ENCODE data around the gene CHST7.
A peak's percentile ranks its signal among the peaks of the same experiment; 100 is the strongest.

CHST7 gene

GRCh38 chrX:46610070-46610658 lies 36.6 kb downstream of the CHST7 start:
- H3K4me3 ChIP-seq (ENCODE audit: low read depth in 1 of 2, low read length in 2 of 2) = no peak overlapping the region
- no peak for TF ChIP-seq CTCF (IDR thresholded peaks at IDR 0.05; ENCODE audit: borderline replicate concordance, extremely low read depth, low read length, poor library complexity, severe bottlenecking)
- TF ChIP-seq EZH2 (IDR thresholded peaks at IDR 0.05; ENCODE audit: borderline replicate concordance, low read depth, low read length, severe bottlenecking) = no peak
- peaks cover 11% of the 10 kb centered on the region for H3K4me1 ChIP-seq (ENCODE audit: insufficient read depth, low read length)
- H3K79me2 ChIP-seq (ENCODE audit: insufficient read depth, low read length) = no peaks in the 10 kb centered on the region
- H3K36me3 ChIP-seq (ENCODE audit: insufficient read depth, low read length) = no peaks in the 10 kb centered on the region
- H3K27ac ChIP-seq (ENCODE audit: low read length) = no peak overlapping the region
- H4K20me1 ChIP-seq (ENCODE audit: insufficient read depth, low read length) = no peaks in the 10 kb centered on the region
- DNase-seq = no peak
- ATAC-seq (ENCODE audit: insufficient read depth, low read depth) = no peak
- H3K9me3 ChIP-seq (ENCODE audit: insufficient read depth, low read length, severe bottlenecking) = no peaks in the 10 kb centered on the region
- H2AFZ ChIP-seq (ENCODE audit: low read depth, low read length) = no peak overlapping the region
- H3K27me3 ChIP-seq (ENCODE audit: insufficient read depth, low read length, poor library complexity) = no peaks in the 10 kb centered on the region
- no peak overlapping the region for H3K9ac ChIP-seq (ENCODE audit: low read depth, low read length)
- no peak overlapping the region for H3K4me2 ChIP-seq (ENCODE audit: insufficient read depth, low read length)

GRCh38 chrX:46611658-46612362 lies 38.2 kb downstream of the CHST7 start:
- DNase-seq (peak; percentile 67), ATAC-seq (ENCODE audit: insufficient read depth, low read depth) (peak; percentile 98)
- Histone ChIP-seq H3K4me1 (ENCODE audit: insufficient read depth, low read length) (peaks cover 11% of the 10 kb centered on the region), H3K36me3 (ENCODE audit: insufficient read depth, low read length) (no peaks in the 10 kb centered on the region), H4K20me1 (ENCODE audit: insufficient read depth, low read length) (no peaks in the 10 kb centered on the region), H3K9me3 (ENCODE audit: insufficient read depth, low read length, severe bottlenecking) (no peaks in the 10 kb centered on the region), H3K4me3 (ENCODE audit: low read depth in 1 of 2, low read length in 2 of 2) (no peak overlapping the region), H2AFZ (ENCODE audit: low read depth, low read length) (no peak overlapping the region), H3K27me3 (ENCODE audit: insufficient read depth, low read length, poor library complexity) (no peaks in the 10 kb centered on the region), H3K9ac (ENCODE audit: low read depth, low read length) (no peak overlapping the region), H3K27ac (ENCODE audit: low read length) (no peak overlapping the region), H3K4me2 (ENCODE audit: insufficient read depth, low read length) (no peak overlapping the region), H3K79me2 (ENCODE audit: insufficient read depth, low read length) (no peaks in the 10 kb centered on the region)
- TF ChIP-seq CTCF (IDR thresholded peaks at IDR 0.05; ENCODE audit: borderline replicate concordance, extremely low read depth, low read length, poor library complexity, severe bottlenecking) (no peak), EZH2 (IDR thresholded peaks at IDR 0.05; ENCODE audit: borderline replicate concordance, low read depth, low read length, severe bottlenecking) (no peak)

- H3K9ac ChIP-seq (ENCODE audit: low read depth, low read length) = no peak overlapping the region
- no peaks in the 10 kb centered on the region for H3K79me2 ChIP-seq (ENCODE audit: insufficient read depth, low read length)
- no peak for DNase-seq
- no peak overlapping the region for H3K27ac ChIP-seq (ENCODE audit: low read length)
- ATAC-seq (ENCODE audit: insufficient read depth, low read depth) = no peak
- no peak overlapping the region for H3K4me3 ChIP-seq (ENCODE audit: low read depth in 1 of 2, low read length in 2 of 2)
- no peak overlapping the region for H3K4me2 ChIP-seq (ENCODE audit: insufficient read depth, low read length)
- no peaks in the 10 kb centered on the region for H4K20me1 ChIP-seq (ENCODE audit: insufficient read depth, low read length)
- H3K4me1 ChIP-seq (ENCODE audit: insufficient read depth, low read length) = no peaks in the 10 kb centered on the region
- no peaks in the 10 kb centered on the region for H3K9me3 ChIP-seq (ENCODE audit: insufficient read depth, low read length, severe bottlenecking)
- no peak overlapping the region for H2AFZ ChIP-seq (ENCODE audit: low read depth, low read length)
- H3K27me3 ChIP-seq (ENCODE audit: insufficient read depth, low read length, poor library complexity) = no peaks in the 10 kb centered on the region
- no peaks in the 10 kb centered on the region for H3K36me3 ChIP-seq (ENCODE audit: insufficient read depth, low read length)
- TF ChIP-seq CTCF (IDR thresholded peaks at IDR 0.05; ENCODE audit: borderline replicate concordance, extremely low read depth, low read length, poor library complexity, severe bottlenecking) (no peak), EZH2 (IDR thresholded peaks at IDR 0.05; ENCODE audit: borderline replicate concordance, low read depth, low read length, severe bottlenecking) (no peak)
Measured at GRCh38 chrX:46617906-46618305, 44.3 kb downstream of the CHST7 start.

Measured in DND-41 (cell line).